K562 (cell line): ENCODE data around the gene SNAI1. TPM values are rescaled to one million over a fixed set of nuclear protein-coding genes. Genes with fewer than 3 reads are reported as not detected.
"Not testable (repeated sequence)": the region's sequence is repeated elsewhere in the genome, so short reads cannot be mapped to it uniquely, and the experiment has no call there.

Experiments
- ATAC-seq: fragments of 200-7000 bp; cut with Tn5 transposase; 3 replicates; pipeline ENCODE4 v1.9.1; 2020; ENCODE audit warnings: moderate library complexity
- BruUV-seq: library from RNA; stranded (reverse); fragments of 400-500 nt; replicated peaks from 2 replicates; lab custom pipeline; 2021; lab: Mats Ljungman, UMichigan
- CTCF ChIA-PET: fragments of 300-600 bp; formaldehyde crosslinking; extraction: SDS; loops from one replicate; lab custom pipeline; 2021; ENCODE audit warnings: low intra/inter-chr PET ratio; lab: Yijun Ruan, JAX
- POLR2A ChIA-PET: fragments of 300-600, 350-650 bp; sonication (Branson Sonifier 250); formaldehyde crosslinking; extraction: SDS; loops from one replicate; lab custom pipeline; 2021; ENCODE audit warnings: antibody characterized with exemption, inconsistent platforms; lab: Yijun Ruan, JAX
- DNase-seq, 4 experiments: peaks; one replicate each; pipeline versions ENCODE4 v3.0.0 to v3.0.0-alpha.2; 2011 to 2018; ENCODE audit warnings: low spot score in 3 of 4, mixed read lengths in 3 of 4; ENCODE audit errors: extremely low read depth in 1 of 4
- FAIRE-seq: peaks from 2 replicates; lab custom pipeline; 2011; peaks lifted over from hg19 to GRCh38; lab: Jason Lieb, UNC
- H2AFZ ChIP-seq: 2 replicates; pipeline ENCODE4 v1.6.0; 2011; ENCODE audit warnings: low read depth, low read length, control low read depth, inconsistent platforms
- H3K27ac ChIP-seq: fragments of 200-600 bp; 3 replicates; pipeline ENCODE4 v1.8.0; 2011; ENCODE audit warnings: low read depth, mild to moderate bottlenecking, control low read depth, inconsistent platforms, low read length, moderate library complexity, mixed read lengths; ENCODE audit errors: extremely low read depth
- H3K27me3 ChIP-seq, 2 experiments: fragments of 300-600 bp in 1 of 2; 2 replicates in 1 of 2; 3 replicates in 1 of 2; pipeline versions ENCODE4 v1.6.0 to v1.8.0; 2011; ENCODE audit warnings: inconsistent platforms in 2 of 2, low read length in 2 of 2, mild to moderate bottlenecking in 1 of 2, mixed read lengths in 1 of 2, moderate library complexity in 1 of 2; ENCODE audit not compliant: control insufficient read depth in 2 of 2, insufficient read depth in 2 of 2
- H3K36me3 ChIP-seq: fragments of 300-600 bp; 3 replicates; pipeline ENCODE4 v1.8.0; 2011; ENCODE audit warnings: mild to moderate bottlenecking, low read length, inconsistent platforms; ENCODE audit not compliant: control insufficient read depth, insufficient read depth
- H3K4me1 ChIP-seq, 2 experiments: fragments of 200-600 bp in 1 of 2; replicated peaks in 1 of 2; 2 replicates in 1 of 2; 3 replicates in 1 of 2; pipeline versions ENCODE4 v1.5.1 to v1.8.0; 2011; ENCODE audit warnings: inconsistent platforms in 2 of 2, low read length in 2 of 2, mild to moderate bottlenecking in 1 of 2, mixed read lengths in 1 of 2, moderate library complexity in 1 of 2; ENCODE audit not compliant: control insufficient read depth in 2 of 2, insufficient read depth in 2 of 2
- H3K4me2 ChIP-seq: 2 replicates; pipeline ENCODE4 v1.6.1; 2011; ENCODE audit warnings: low read length, control low read depth, inconsistent platforms, mixed read lengths; ENCODE audit not compliant: insufficient read depth
- H3K4me3 ChIP-seq: fragments of 200-600 bp; sonication (generic), shearing (Covaris generic); 2 replicates; pipeline ENCODE4 v1.5.1; 2016; ENCODE audit warnings: control low read depth, inconsistent platforms
- H3K79me2 ChIP-seq: fragments of 200-600 bp; 3 replicates; pipeline ENCODE4 v1.8.0; 2011; ENCODE audit warnings: low read length, inconsistent platforms; ENCODE audit not compliant: control insufficient read depth, insufficient read depth
- H3K9ac ChIP-seq, 2 experiments: 2 replicates each; pipeline versions ENCODE4 v1.6.0 to v1.6.1; 2011; ENCODE audit warnings: low read depth in 2 of 2, low read length in 2 of 2, control low read depth in 1 of 2, inconsistent platforms in 1 of 2, mild to moderate bottlenecking in 1 of 2, mixed read lengths in 1 of 2; ENCODE audit not compliant: insufficient read depth in 1 of 2
- H3K9me1 ChIP-seq: one replicate; pipeline ENCODE4 v1.6.0; 2011; ENCODE audit warnings: inconsistent platforms, mild to moderate bottlenecking, low read length, moderate library complexity; ENCODE audit not compliant: control insufficient read depth, insufficient read depth
- H3K9me3 ChIP-seq: replicated peaks from 2 replicates; pipeline ENCODE4 v1.5.1; 2011; ENCODE audit warnings: low read depth, low read length, inconsistent platforms; ENCODE audit not compliant: control insufficient read depth, insufficient read depth
- H4K20me1 ChIP-seq: replicated peaks from 2 replicates; pipeline ENCODE4 v1.6.1; 2011; ENCODE audit warnings: low read length, inconsistent platforms, mixed read lengths; ENCODE audit not compliant: control insufficient read depth, insufficient read depth
- CBFB ChIP-seq: sonication (generic); formaldehyde crosslinking; IDR thresholded peaks from 2 replicates; pipeline ENCODE4 v1.4.0; 2020; ENCODE audit warnings: mild to moderate bottlenecking, missing genetic modification reagents
- EGR1 ChIP-seq: fragments of 450-650 bp; conservative IDR thresholded peaks from 2 replicates; pipeline ENCODE4 v1.6.1; 2017; ENCODE audit warnings: mild to moderate bottlenecking
- GATAD2B ChIP-seq: fragments of 450-650 bp; IDR thresholded peaks from 2 replicates; pipeline ENCODE4 v1.6.1; 2017; ENCODE audit warnings: mild to moderate bottlenecking, borderline replicate concordance
- PRMT5 ChIP-seq: sonication (generic); formaldehyde crosslinking; IDR thresholded peaks from 2 replicates; pipeline ENCODE4 v1.5.0; 2020; ENCODE audit warnings: missing genetic modification reagents
- SRF ChIP-seq, 2 experiments: fragments of 250-450, 450-650 bp in 1 of 2; sonication (Bioruptor Pico) in 1 of 2; sonication (generic) in 1 of 2; formaldehyde crosslinking; IDR thresholded peaks; 2 replicates each; pipeline versions ENCODE4 v1.5.0 to v1.5.1; 2020 to 2022; ENCODE audit warnings: mild to moderate bottlenecking in 1 of 2, missing genetic modification reagents in 1 of 2
- ZNF146 ChIP-seq: IDR thresholded peaks from one replicate; pipeline ENCODE4 v1.6.1; 2018; ENCODE audit warnings: missing compliant biosample characterization; ENCODE audit not compliant: unreplicated experiment
- ZNF174 ChIP-seq: fragments of 250-450 bp; sonication (Bioruptor Pico); IDR thresholded peaks from 2 replicates; pipeline ENCODE4 v1.4.0; 2020; ENCODE audit warnings: mild to moderate bottlenecking
- WGBS: fragments of 100-300 bp; shearing (Covaris generic); methylation state at CpG from one replicate; pipeline ENCODE4 v1.1.6; 2016; ENCODE audit warnings: low coverage, mixed read lengths; ENCODE audit not compliant: insufficient coverage; ENCODE audit errors: missing lambda C conversion rate; 5-methylcytosine and 5-hydroxymethylcytosine counted together
- in situ Hi-C: fragments of 300-500 bp; cut with MboI; formaldehyde crosslinking; loops from 4 replicates; pipeline ENCODE4 v1.15.0; 2018; ENCODE audit warnings: inconsistent platforms, mixed read lengths
- intact Hi-C: fragments of 100-400 bp; cut with micrococcal nuclease; formaldehyde crosslinking; loops from 2 replicates; pipeline ENCODE4 v1.14.2; 2022
- polyA plus RNA-seq, 8 experiments: library from polyadenylated mRNA; depleted of rRNA in 4 of 8; stranded (reverse) in 5 of 8; unstranded in 3 of 8; fragments of >200 nt; fragmentation: Nextera tagmentation in 2 of 8; fragmentation: Illumina TruSeq in 1 of 8; extraction: Ambion mirVana in 2 of 8; extraction: Trizol in 1 of 8; gene quantifications; 2 replicates each; pipeline versions ENCODE4 v1.2.1 to v1.2.3, GENCODE V29; 2011 to 2014; ENCODE audit warnings: inconsistent platforms in 1 of 8, missing spikeins in 1 of 8
- total RNA-seq, 7 experiments: library from RNA; depleted of rRNA in 6 of 7; stranded (reverse); fragments of >200 nt in 6 of 7; fragmentation: Illumina TruSeq in 2 of 7; extraction: Trizol in 2 of 7; gene quantifications; 2 replicates each; pipeline versions ENCODE4 v1.2.1 to v1.2.3, GENCODE V29; 2011 to 2021; ENCODE audit warnings: low replicate concordance in 1 of 7

SNAI1 gene
- total and polyA plus RNA-seq, 9 of the 15 experiments (the other 6 are each of a cell fraction or from before 2014, with no cell fraction given), result 0.32 to 11.6 (median 2.0) TPM

DNA sequence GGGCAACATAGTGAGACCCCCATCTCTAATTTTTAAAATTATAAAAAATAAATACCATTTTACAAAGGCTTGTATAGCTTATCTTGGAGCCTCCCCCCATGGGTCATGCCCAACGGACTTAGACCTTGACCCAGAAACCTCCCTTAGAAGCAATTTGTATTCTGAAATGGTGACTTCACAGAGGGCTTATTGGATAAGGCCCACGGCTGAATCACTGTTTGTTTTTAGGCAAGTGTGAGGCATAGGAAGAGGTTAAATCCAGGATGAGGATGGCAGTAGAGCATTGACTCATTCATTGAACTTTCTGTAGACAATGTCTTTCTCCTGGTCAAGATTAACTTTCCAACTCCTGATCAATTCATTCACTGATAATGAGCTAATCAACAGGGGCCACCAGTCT lies 6.2 kb upstream of the SNAI1 start:
- H3K4me2 ChIP-seq, result no peak overlapping the region
- intact Hi-C loops, result no loop called here
- no peak for FAIRE-seq

DNA sequence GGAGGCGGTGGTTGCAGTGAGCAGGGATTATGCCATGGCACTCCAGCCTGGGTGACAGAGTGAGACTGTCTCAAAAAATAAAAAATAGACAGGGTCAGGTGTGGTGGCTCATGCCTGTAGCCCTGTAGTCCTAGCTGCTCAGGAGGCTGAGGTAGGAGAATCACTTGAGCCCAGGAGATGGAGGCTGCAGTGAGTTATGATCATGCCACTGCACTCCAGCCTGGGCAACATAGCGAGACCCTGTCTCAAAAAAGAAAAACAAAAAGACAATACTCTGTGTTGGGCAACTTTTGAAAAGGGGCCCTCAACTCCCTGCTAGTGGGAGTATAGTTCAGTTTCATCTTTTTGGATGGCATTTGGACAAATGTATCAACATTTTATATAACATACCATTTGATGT lies 5.0 kb upstream of the SNAI1 start:
- not testable (repeated sequence) for H3K4me3 ChIP-seq, H3K36me3 ChIP-seq, DNase-seq, H3K79me2 ChIP-seq, H3K9ac ChIP-seq, H3K27me3 ChIP-seq, H3K4me2 ChIP-seq, H3K27ac ChIP-seq, FAIRE-seq, H3K9me1 ChIP-seq, H4K20me1 ChIP-seq, H2AFZ ChIP-seq, BruUV-seq, ATAC-seq, H3K9me3 ChIP-seq
- peaks cover 31 to 34% of the 10 kb centered on the region in 2 experiments for H3K4me1 ChIP-seq
- 75% methylated on average over 2 of the region's 2 CpGs for WGBS
- intact Hi-C loops, result loop anchor here (2.0 kb wide), 1 partner anchor 191 kb away; no protein-coding TSS in a partner anchor
- in situ Hi-C loops, result loop anchor here (5.0 to 10.0 kb wide), 2 partner anchors 485 to 597 kb away; no protein-coding TSS in a partner anchor
- ChIA-PET POLR2A (interaction anchor here (0.6 to 1.8 kb wide), 3 partner anchors 91 to 100 kb away, joined by 3 to 8 read pairs (median 3); no protein-coding TSS in a partner anchor), CTCF (interaction anchor here (1.3 to 8.4 kb wide), 2 partner anchors 93 to 188 kb away, joined by 8 to 100 read pairs; no protein-coding TSS in a partner anchor)

More for the DNA sequence above, 6.2 kb upstream of the SNAI1 start:
- no peak for DNase-seq
- Histone ChIP-seq H4K20me1 (no peaks in the 10 kb centered on the region), H3K4me3 (no peak overlapping the region), H3K9ac (no peak overlapping the region), H3K79me2 (no peaks in the 10 kb centered on the region), H3K9me1 (no peaks in the 10 kb centered on the region), H3K9me3 (no peaks in the 10 kb centered on the region), H3K27ac (no peak overlapping the region)
- ChIA-PET POLR2A (interaction anchor here (0.6 to 1.8 kb wide), 6 partner anchors 11 to 95 kb away, joined by 3 to 8 read pairs (median 4); partner anchors contain the start of gene RNF114), CTCF (interaction anchor here (8.4 kb wide), 1 partner anchor 94 kb away, joined by 100 read pairs; no protein-coding TSS in a partner anchor)
- in situ Hi-C loops, result loop anchor here (5.0 to 10.0 kb wide), 2 partner anchors 486 to 598 kb away; no protein-coding TSS in a partner anchor
- ATAC-seq, result no peak
- no TSS peak for BruUV-seq
- TF ChIP-seq ZNF146 (CRISPR knock-in tag) (no peak), ZNF174 (CRISPR knock-in tag) (no peak), GATAD2B (no peak), SRF (CRISPR knock-in tag; IDR thresholded peaks at IDR 0.05) (no peak), EGR1 (no peak), PRMT5 (CRISPR knock-in tag) (no peak), CBFB (no peak)
- TF ChIP-seq, all 486 proteins: peak for 0
- no peaks in the 10 kb centered on the region for H3K36me3 ChIP-seq
- 13% methylated on average over 2 of the region's 2 CpGs for WGBS
- H3K4me1 ChIP-seq, result peaks cover 22 to 23% of the 10 kb centered on the region in 2 experiments
- no peaks in the 10 kb centered on the region for H3K27me3 ChIP-seq
- H2AFZ ChIP-seq, result no peak overlapping the region
